Pancreas (tissue), 10 donors: Measurements from ENCODE around the gene JUNB. TPM values are rescaled to one million over a fixed set of nuclear protein-coding genes. Genes with fewer than 3 reads are reported as not detected.
A peak's percentile ranks its signal among the peaks of the same experiment; 100 is the strongest.

Source experiments
- ATAC-seq, 4 donors: fragments of 200-7000 bp; cut with Tn5 transposase; one replicate each; pipeline versions ENCODE4 v1.8.0 to v1.9.1; 2020; ENCODE audit warnings: mild to moderate bottlenecking in 4 of 4, moderate library complexity in 4 of 4
- DNase-seq, 6 donors: peaks; one replicate each; pipeline ENCODE4 v3.0.0-alpha.2; 2020
- FAIRE-seq: peaks from 2 replicates; lab custom pipeline; 2012; peaks lifted over from hg19 to GRCh38; lab: Jason Lieb, UNC
- H3K27ac ChIP-seq, 4 donors: fragments of 200-600 bp; sonication (generic); 1 replicate in 3 of 4; 2 replicates in 1 of 4; pipeline versions ENCODE4 v1.5.0 to v1.8.0; 2020
- H3K27me3 ChIP-seq, 4 donors: fragments of 200-600 bp; one replicate each; pipeline ENCODE4 v1.8.0; 2021
- H3K36me3 ChIP-seq, 3 donors: fragments of 200-600 bp; sonication (generic) in 1 of 3; one replicate each; pipeline versions ENCODE4 v1.5.0 to v1.8.0; 2020 to 2021
- H3K4me1 ChIP-seq, 3 donors: fragments of 200-600 bp; one replicate each; pipeline ENCODE4 v1.8.0; 2021
- H3K4me3 ChIP-seq, 4 donors: fragments of 200-600 bp; sonication (generic) in 2 of 4; one replicate each; pipeline versions ENCODE4 v1.5.0 to v1.8.0; 2020 to 2021
- H3K9me3 ChIP-seq, 4 donors: fragments of 200-600 bp; one replicate each; pipeline ENCODE4 v1.8.0; 2021
- CTCF ChIP-seq, 4 donors: fragments of 200-600 bp; sonication (generic) in 3 of 4; IDR thresholded peaks; one replicate each; pipeline versions ENCODE4 v1.5.0 to v1.8.0; 2021; ENCODE audit warnings: antibody characterized with exemption in 4 of 4
- WGBS, 2 donors: extraction: QIAGEN DNeasy Blood & Tissue Kit; methylation state at CpG; one replicate each; pipeline ENCODE4 v1.1.7; 2013; 5-methylcytosine and 5-hydroxymethylcytosine counted together
- intact Hi-C, 3 donors: fragments of 100-400 bp; cut with DNase I; formaldehyde crosslinking; loops; one replicate each; pipeline versions ENCODE4 v1.11.1 to v1.14.2; 2022
- microRNA-seq, 2 donors: library from miRNA; unstranded; fragments of <30 nt; microRNA quantifications; one replicate each; pipeline versions ENCODE4 to v1.1.0, GENCODE V29; 2019 to 2020
- polyA plus RNA-seq, 2 donors: library from polyadenylated mRNA; stranded (reverse); fragments of 200-250 nt; gene quantifications; one replicate each; pipeline ENCODE4 v1.2.3, GENCODE V29; 2013
- total RNA-seq, 6 donors: library from RNA; stranded (reverse); fragmentation: NEBNext Ultra II Directional in 4 of 6; extraction: Animal tissue kit (Norgen Biotek cat#: 25700) in 4 of 6; gene quantifications; one replicate each; pipeline versions ENCODE4 v1.2.1 to v1.2.4, GENCODE V29; 2021 to 2023
- donor health status: healthy with polysubstance abuse.
- donor health status: DM: no; HTN: no; CAD: no; lungs with moderate emphysema.
- donor health status: DM: no; HTN: no; CAD: no.
- donor health status: control.
- donor health status: control.
- donor health status: Bipolar disorder and iron deficiency.
- donor health status: DM: yes; HTN: yes; CAD: no.
- donor health status: DM: no; HTN: no; CAD: no.
- donor health status: DM: no; HTN: no; CAD: no.
- donor health status: DM: yes; HTN: yes; CAD: no.

Gene JUNB
- total and polyA plus RNA-seq, 8 donors = 41.6 to 206 (median 97.8) TPM

DNA sequence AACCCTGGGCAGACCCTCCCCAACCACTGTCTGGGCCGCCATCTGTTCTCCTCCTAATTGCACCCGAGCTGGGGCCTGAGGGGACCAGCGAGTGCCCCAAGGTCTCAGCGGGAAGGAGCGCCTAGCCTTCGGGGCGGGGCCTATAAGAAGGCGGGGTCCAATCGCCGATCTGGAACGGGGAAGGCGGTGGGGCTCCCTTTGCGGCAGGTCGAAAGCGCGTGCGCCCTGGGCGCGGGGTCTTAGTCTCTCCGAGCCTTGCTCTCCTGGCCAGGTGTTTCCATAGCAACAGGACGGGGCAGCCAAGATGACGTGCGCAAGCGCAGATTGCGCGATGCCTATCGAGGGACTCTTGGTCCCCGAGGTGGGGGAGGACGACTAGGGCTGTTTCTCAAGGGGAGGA is 49.8 kb downstream of the JUNB start:
- Histone ChIP-seq H3K36me3 (no peaks in the 10 kb centered on the region), H3K9me3 (no peaks in the 10 kb centered on the region), H3K4me1 (peaks cover 0 to 6% (median 0%) of the 10 kb centered on the region in 3 donors), H3K27ac (no peak overlapping the region), H3K4me3 (peak overlapping the region in 1 of 4 donors; percentile 28), H3K27me3 (peaks cover 0 to 10% (median 3%) of the 10 kb centered on the region in 4 donors)
- FAIRE-seq (no peak), DNase-seq (peak in 4 of 6 donors; percentile 43 to 77 (median 58)), ATAC-seq (peak in 3 of 4 donors; percentile 28 to 35 (median 34))
- no peak for TF ChIP-seq CTCF (IDR thresholded peaks at IDR 0.05)
- WGBS, 2 donors = 1 to 3% methylated on average over 29 of the region's 29 CpGs
- intact Hi-C loops = loop anchor here in 2 of 3 donors (5.0 to 10.0 kb wide), 4 partner anchors 79 to 266 kb away; partner anchors contain the start of gene BEST2 (in 1 of the 2)

- ATAC-seq = no peak
- peaks cover 0 to 10% (median 3%) of the 10 kb centered on the region in 4 donors for H3K27me3 ChIP-seq
Measured at GRCh38 chr19:12842511-12842910, 51.2 kb downstream of the JUNB start.

More at GRCh38 chr19:12842511-12842910, 51.2 kb downstream of the JUNB start:
- no peaks in the 10 kb centered on the region for H3K36me3 ChIP-seq
- FAIRE-seq (no peak), DNase-seq (no peak)
- 78 to 85% methylated on average over 18 of the region's 18 CpGs for WGBS, 2 donors
- intact Hi-C loops = loop anchor here in 2 of 3 donors (5.0 to 10.0 kb wide), 4 partner anchors 80 to 268 kb away; partner anchors contain the start of gene BEST2 (in 1 of the 2)
- peaks cover 0 to 9% (median 0%) of the 10 kb centered on the region in 3 donors for H3K4me1 ChIP-seq
- H3K9me3 ChIP-seq = no peaks in the 10 kb centered on the region
- no peak for TF ChIP-seq CTCF (IDR thresholded peaks at IDR 0.05)
- H3K27ac ChIP-seq = no peak overlapping the region
- H3K4me3 ChIP-seq = no peak overlapping the region

Small RNAs within 50 kb of the gene (microRNA-seq; reads per million reads assigned to microRNA genes)
- gene MIR5684 = 0 reads per million in 2 donors

Other genes with a start within 250 kb of the JUNB start
- 10 to 100 TPM in 1 of 6 donors, 1 to 10 TPM in 5; 5.0 to 10.4 (median 6.2) TPM for gene ZNF564, start 240.0 kb upstream of the JUNB start, total RNA-seq
- 1 to 10 TPM; 4.2 to 5.2 TPM for gene ZNF564, start 240.0 kb upstream of the JUNB start, polyA plus RNA-seq
- gene ZNF490, start 180.7 kb upstream of the JUNB start, total RNA-seq = 1 to 10 TPM; 3.3 to 7.0 (median 4.1) TPM
- under 1 TPM; 0.38 to 0.65 TPM for gene ZNF490, start 180.7 kb upstream of the JUNB start, polyA plus RNA-seq
- gene ZNF791, start 180.6 kb upstream of the JUNB start, total RNA-seq = 10 to 100 TPM in 5 of 6 donors, 1 to 10 TPM in 1; 10.0 to 16.7 (median 12.3) TPM
- 1 to 10 TPM; 6.1 to 6.3 TPM for gene ZNF791, start 180.6 kb upstream of the JUNB start, polyA plus RNA-seq
- gene MAN2B1, start 124.7 kb upstream of the JUNB start, total RNA-seq = 10 to 100 TPM; 33.2 to 92.8 (median 59.2) TPM
- 10 to 100 TPM; 30.2 to 48.2 TPM for gene MAN2B1, start 124.7 kb upstream of the JUNB start, polyA plus RNA-seq
- 1 to 10 TPM; 3.5 to 8.8 (median 5.7) TPM for gene WDR83, start 124.7 kb upstream of the JUNB start, total RNA-seq
- gene WDR83, start 124.7 kb upstream of the JUNB start, polyA plus RNA-seq = 10 to 100 TPM; 25.6 to 28.1 TPM
- gene DHPS, start 109.6 kb upstream of the JUNB start, total RNA-seq = 10 to 100 TPM; 36.0 to 53.2 (median 47.7) TPM
- 10 to 100 TPM; 78.8 to 85.7 TPM for gene DHPS, start 109.6 kb upstream of the JUNB start, polyA plus RNA-seq
- gene GNG14, start 103.5 kb upstream of the JUNB start, total RNA-seq = not detected
- not detected for gene GNG14, start 103.5 kb upstream of the JUNB start, polyA plus RNA-seq
- 1 to 10 TPM; 3.1 to 5.0 (median 4.2) TPM for gene FBXW9, start 94.9 kb upstream of the JUNB start, total RNA-seq
- 1 to 10 TPM; 5.6 to 8.5 TPM for gene FBXW9, start 94.9 kb upstream of the JUNB start, polyA plus RNA-seq
- gene TNPO2, start 67.6 kb upstream of the JUNB start, total RNA-seq = 10 to 100 TPM; 15.7 to 29.5 (median 20.8) TPM
- 10 to 100 TPM; 29.0 to 37.2 TPM for gene TNPO2, start 67.6 kb upstream of the JUNB start, polyA plus RNA-seq
- 10 to 100 TPM; 49.2 to 86.5 (median 63.0) TPM for gene TRIR, start 56.8 kb upstream of the JUNB start, total RNA-seq
- gene TRIR, start 56.8 kb upstream of the JUNB start, polyA plus RNA-seq = 100 to 1,000 TPM; 163 to 191 TPM
- gene GET3, start 54.0 kb upstream of the JUNB start, total RNA-seq = 10 to 100 TPM; 16.6 to 34.5 (median 27.9) TPM
- 10 to 100 TPM; 34.8 to 48.2 TPM for gene GET3, start 54.0 kb upstream of the JUNB start, polyA plus RNA-seq
- not detected for gene BEST2, start 39.7 kb upstream of the JUNB start, total RNA-seq
- gene BEST2, start 39.7 kb upstream of the JUNB start, polyA plus RNA-seq = not detected
- gene HOOK2, start 15.9 kb upstream of the JUNB start, total RNA-seq = 10 to 100 TPM; 37.7 to 60.9 (median 49.0) TPM
- 100 to 1,000 TPM; 268 to 300 TPM for gene HOOK2, start 15.9 kb upstream of the JUNB start, polyA plus RNA-seq
- 100 to 1,000 TPM in 4 of 6 donors, 10 to 100 TPM in 2; 77.5 to 109 (median 103) TPM for gene PRDX2, start 10.3 kb downstream of the JUNB start, total RNA-seq
- gene PRDX2, start 10.3 kb downstream of the JUNB start, polyA plus RNA-seq = 100 to 1,000 TPM in 1 of 2 donors, 10 to 100 TPM in 1; 75.8 to 172 TPM
- 1 to 10 TPM in 5 of 6 donors, under 1 TPM in 1; 0.90 to 3.9 (median 2.1) TPM for gene THSD8, start 10.6 kb downstream of the JUNB start, total RNA-seq
- 1 to 10 TPM; 1.3 to 2.0 TPM for gene THSD8, start 10.6 kb downstream of the JUNB start, polyA plus RNA-seq
- gene RNASEH2A, start 15.1 kb downstream of the JUNB start, total RNA-seq = 1 to 10 TPM; 1.7 to 6.0 (median 3.0) TPM
- gene RNASEH2A, start 15.1 kb downstream of the JUNB start, polyA plus RNA-seq = 1 to 10 TPM; 3.9 to 5.5 TPM
- gene RTBDN, start 43.1 kb downstream of the JUNB start, total RNA-seq = under 1 TPM in 4 of 6 donors, not detected in 2; 0.19 to 0.86 (median 0.37) TPM
- gene RTBDN, start 43.1 kb downstream of the JUNB start, polyA plus RNA-seq = 1 to 10 TPM; 1.2 to 4.6 TPM
- 1 to 10 TPM in 1 of 6 donors, under 1 TPM in 5; 0.23 to 1.1 (median 0.84) TPM for gene MAST1, start 47.0 kb downstream of the JUNB start, total RNA-seq
- gene MAST1, start 47.0 kb downstream of the JUNB start, polyA plus RNA-seq = 1 to 10 TPM; 5.8 to 7.3 TPM
- gene DNASE2, start 90.0 kb downstream of the JUNB start, total RNA-seq = 10 to 100 TPM; 16.2 to 35.9 (median 20.5) TPM
- 10 to 100 TPM in 1 of 2 donors, 1 to 10 TPM in 1; 9.4 to 21.0 TPM for gene DNASE2, start 90.0 kb downstream of the JUNB start, polyA plus RNA-seq
- under 1 TPM in 2 of 6 donors, not detected in 4; 0.12 to 0.22 TPM for gene KLF1, start 95.7 kb downstream of the JUNB start, total RNA-seq
- not detected for gene KLF1, start 95.7 kb downstream of the JUNB start, polyA plus RNA-seq
- 10 to 100 TPM in 3 of 6 donors, 1 to 10 TPM in 3; 6.3 to 17.2 (median 11.7) TPM for gene GCDH, start 99.7 kb downstream of the JUNB start, total RNA-seq
- 10 to 100 TPM; 19.2 to 27.1 TPM for gene GCDH, start 99.7 kb downstream of the JUNB start, polyA plus RNA-seq
- gene SYCE2, start 127.8 kb downstream of the JUNB start, total RNA-seq = not detected
- under 1 TPM in 1 of 2 donors, not detected in 1; 0.19 TPM for gene SYCE2, start 127.8 kb downstream of the JUNB start, polyA plus RNA-seq
- 10 to 100 TPM; 19.4 to 46.0 (median 29.0) TPM for gene FARSA, start 142.2 kb downstream of the JUNB start, total RNA-seq
- 10 to 100 TPM; 30.4 to 31.0 TPM for gene FARSA, start 142.2 kb downstream of the JUNB start, polyA plus RNA-seq
- gene CALR, start 147.1 kb downstream of the JUNB start, total RNA-seq = 100 to 1,000 TPM; 279 to 681 (median 373) TPM
- 100 to 1,000 TPM; 132 to 263 TPM for gene CALR, start 147.1 kb downstream of the JUNB start, polyA plus RNA-seq
- gene RAD23A, start 154.4 kb downstream of the JUNB start, total RNA-seq = 10 to 100 TPM; 35.0 to 60.2 (median 45.9) TPM
- gene RAD23A, start 154.4 kb downstream of the JUNB start, polyA plus RNA-seq = 10 to 100 TPM; 91.5 to 99.1 TPM
- 10 to 100 TPM in 3 of 6 donors, 1 to 10 TPM in 3; 6.0 to 10.7 (median 9.8) TPM for gene GADD45GIP1, start 165.7 kb downstream of the JUNB start, total RNA-seq
- gene GADD45GIP1, start 165.7 kb downstream of the JUNB start, polyA plus RNA-seq = 10 to 100 TPM; 25.3 to 37.4 TPM
- under 1 TPM in 3 of 6 donors, not detected in 3; 0.12 to 0.23 (median 0.12) TPM for gene DAND5, start 178.1 kb downstream of the JUNB start, total RNA-seq
- gene DAND5, start 178.1 kb downstream of the JUNB start, polyA plus RNA-seq = under 1 TPM in 1 of 2 donors, not detected in 1; 0.16 TPM
- gene NFIX, start 204.0 kb downstream of the JUNB start, total RNA-seq = 10 to 100 TPM; 30.9 to 45.1 (median 36.0) TPM
- gene NFIX, start 204.0 kb downstream of the JUNB start, polyA plus RNA-seq = 10 to 100 TPM in 1 of 2 donors, 1 to 10 TPM in 1; 8.3 to 16.6 TPM